Mucosa of descending colon (tissue), 3 donors: ENCODE data around the gene URB2. TPM values are rescaled to one million over a fixed set of nuclear protein-coding genes. Genes with fewer than 3 reads are reported as not detected.

Experiments
- ATAC-seq: fragments of 200-7000 bp; cut with Tn5 transposase; one replicate; pipeline ENCODE4 v1.9.1; 2020; ENCODE audit warnings: mild to moderate bottlenecking, moderate library complexity
- DNase-seq, 3 donors: peaks; one replicate each; pipeline ENCODE4 v3.0.0-alpha.2; 2020
- H3K36me3 ChIP-seq: fragments of 200-600 bp; one replicate; pipeline ENCODE4 v1.8.0; 2021; ENCODE audit warnings: low read depth, mild to moderate bottlenecking
- H3K4me1 ChIP-seq: fragments of 200-600 bp; one replicate; pipeline ENCODE4 v1.8.0; 2021; ENCODE audit warnings: low read depth, mild to moderate bottlenecking
- H3K4me3 ChIP-seq: fragments of 200-600 bp; one replicate; pipeline ENCODE4 v1.8.0; 2021; ENCODE audit warnings: mild to moderate bottlenecking
- H3K9me3 ChIP-seq: fragments of 200-600 bp; one replicate; pipeline ENCODE4 v1.8.0; 2021; ENCODE audit warnings: mild to moderate bottlenecking
- intact Hi-C, 2 donors: fragments of 100-400 bp; cut with DNase I in 1 of 2; cut with micrococcal nuclease in 1 of 2; formaldehyde crosslinking; loops; one replicate each; pipeline versions ENCODE4 v1.11.0 to v1.11.1; 2022; cut with DNase I, micrococcal nuclease
- total RNA-seq, 3 donors: library from RNA; stranded (reverse); fragmentation: NEBNext Ultra II Directional in 2 of 3; extraction: Animal tissue kit (Norgen Biotek cat#: 25700) in 2 of 3; gene quantifications; one replicate each; pipeline versions ENCODE4 v1.2.1 to v1.2.4, GENCODE V29; 2021 to 2023
- TF ChIP-seq, protein P1 (sequence below): fragments of 200-600 bp; IDR thresholded peaks from one replicate; pipeline ENCODE4 v1.8.0; 2022; ENCODE audit warnings: antibody characterized with exemption, mild to moderate bottlenecking
- donor health status: DM: no; HTN: no; CAD: no; lungs with moderate emphysema.
- donor health status: DM: no; HTN: no; CAD: no.
- donor health status: DM: no; HTN: yes; CAD: no.

The URB2 gene
- total RNA-seq, 3 donors from 2014 or later, result 5.5 to 8.3 (median 6.7) TPM

DNA sequence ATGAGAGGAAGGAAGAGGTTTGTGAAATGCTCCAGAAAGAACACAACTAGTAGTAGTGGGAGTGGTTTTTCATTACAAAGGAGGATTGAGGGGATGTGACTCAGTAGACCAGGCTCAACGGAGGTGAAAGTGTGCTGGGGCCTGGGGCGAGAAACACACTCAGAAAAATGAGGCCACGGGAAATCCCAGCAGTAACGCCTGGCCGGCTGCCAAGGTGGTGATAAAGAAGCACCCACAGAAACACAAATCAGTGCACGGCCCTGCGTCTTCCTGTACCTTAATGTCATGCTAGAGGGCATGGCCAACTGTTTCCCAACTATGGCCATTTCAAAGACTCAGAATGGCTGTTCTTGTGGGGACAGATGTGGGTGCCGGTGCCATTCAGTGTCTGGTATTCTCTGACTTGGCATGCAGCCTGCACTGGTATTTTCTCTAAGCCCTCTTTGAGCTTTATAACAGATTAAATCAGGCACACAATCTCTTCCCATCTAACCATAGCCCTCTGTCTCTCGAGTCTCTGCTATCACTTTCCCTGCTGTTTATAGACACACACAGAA, 38.2 kb downstream of the URB2 start:
- no peaks in the 10 kb centered on the region for H3K36me3 ChIP-seq
- H3K4me1 ChIP-seq, result no peaks in the 10 kb centered on the region
- DNase-seq, result peak in 2 of 3 donors; percentile 45 to 61
- no peak overlapping the region for H3K4me3 ChIP-seq
- no peak for ATAC-seq
- TF ChIP-seq, protein P1, sequence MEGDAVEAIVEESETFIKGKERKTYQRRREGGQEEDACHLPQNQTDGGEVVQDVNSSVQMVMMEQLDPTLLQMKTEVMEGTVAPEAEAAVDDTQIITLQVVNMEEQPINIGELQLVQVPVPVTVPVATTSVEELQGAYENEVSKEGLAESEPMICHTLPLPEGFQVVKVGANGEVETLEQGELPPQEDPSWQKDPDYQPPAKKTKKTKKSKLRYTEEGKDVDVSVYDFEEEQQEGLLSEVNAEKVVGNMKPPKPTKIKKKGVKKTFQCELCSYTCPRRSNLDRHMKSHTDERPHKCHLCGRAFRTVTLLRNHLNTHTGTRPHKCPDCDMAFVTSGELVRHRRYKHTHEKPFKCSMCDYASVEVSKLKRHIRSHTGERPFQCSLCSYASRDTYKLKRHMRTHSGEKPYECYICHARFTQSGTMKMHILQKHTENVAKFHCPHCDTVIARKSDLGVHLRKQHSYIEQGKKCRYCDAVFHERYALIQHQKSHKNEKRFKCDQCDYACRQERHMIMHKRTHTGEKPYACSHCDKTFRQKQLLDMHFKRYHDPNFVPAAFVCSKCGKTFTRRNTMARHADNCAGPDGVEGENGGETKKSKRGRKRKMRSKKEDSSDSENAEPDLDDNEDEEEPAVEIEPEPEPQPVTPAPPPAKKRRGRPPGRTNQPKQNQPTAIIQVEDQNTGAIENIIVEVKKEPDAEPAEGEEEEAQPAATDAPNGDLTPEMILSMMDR, result no peak
- intact Hi-C loops, result loop anchor here in 1 of 2 donors (5.0 kb wide), 1 partner anchor 648 kb away; no protein-coding TSS in a partner anchor
- no peaks in the 10 kb centered on the region for H3K9me3 ChIP-seq

- ATAC-seq (no peak), DNase-seq (no peak)
- Histone ChIP-seq H3K4me1 (no peaks in the 10 kb centered on the region), H3K36me3 (no peaks in the 10 kb centered on the region), H3K4me3 (no peak overlapping the region), H3K9me3 (no peaks in the 10 kb centered on the region)
- intact Hi-C loops, result no loop called here
- TF ChIP-seq, protein P1, result no peak
Observed at GRCh38 chr1:229665912-229666558, 40.0 kb downstream of the URB2 start.

DNA sequence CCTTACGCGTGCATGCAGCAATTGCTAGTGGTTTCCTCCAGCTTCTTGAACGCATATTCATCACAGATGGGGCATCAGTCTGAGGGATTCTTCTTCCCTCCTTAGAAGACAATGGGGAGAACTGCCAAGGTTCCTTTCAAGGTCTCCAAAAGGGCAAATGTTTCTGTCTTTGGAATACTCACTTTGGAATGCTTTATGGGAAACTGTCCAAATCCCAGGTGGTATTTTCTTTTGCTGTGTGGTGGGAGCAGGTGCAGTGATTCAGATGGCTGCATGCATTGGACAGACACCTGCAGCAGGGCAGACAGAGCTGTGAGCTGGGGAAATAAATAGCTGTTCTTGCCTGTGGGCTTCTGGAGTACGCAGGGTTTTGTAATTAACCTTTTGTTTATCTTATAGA, 40.5 kb downstream of the URB2 start:
- no peaks in the 10 kb centered on the region for H3K9me3 ChIP-seq
- intact Hi-C loops, result no loop called here
- TF ChIP-seq, protein P1, result no peak
- H3K36me3 ChIP-seq, result no peaks in the 10 kb centered on the region
- DNase-seq (no peak), ATAC-seq (no peak)
- H3K4me3 ChIP-seq, result no peak overlapping the region
- H3K4me1 ChIP-seq, result no peaks in the 10 kb centered on the region

- intact Hi-C loops, result no loop called here
- Histone ChIP-seq H3K36me3 (no peaks in the 10 kb centered on the region), H3K9me3 (no peaks in the 10 kb centered on the region), H3K4me1 (no peaks in the 10 kb centered on the region), H3K4me3 (no peak overlapping the region)
- DNase-seq (peak in 1 of 3 donors; percentile 22), ATAC-seq (peak; percentile 14)
- TF ChIP-seq, protein P1, result no peak
Observed at GRCh38 chr1:229669333-229669732, 43.3 kb downstream of the URB2 start.

DNA sequence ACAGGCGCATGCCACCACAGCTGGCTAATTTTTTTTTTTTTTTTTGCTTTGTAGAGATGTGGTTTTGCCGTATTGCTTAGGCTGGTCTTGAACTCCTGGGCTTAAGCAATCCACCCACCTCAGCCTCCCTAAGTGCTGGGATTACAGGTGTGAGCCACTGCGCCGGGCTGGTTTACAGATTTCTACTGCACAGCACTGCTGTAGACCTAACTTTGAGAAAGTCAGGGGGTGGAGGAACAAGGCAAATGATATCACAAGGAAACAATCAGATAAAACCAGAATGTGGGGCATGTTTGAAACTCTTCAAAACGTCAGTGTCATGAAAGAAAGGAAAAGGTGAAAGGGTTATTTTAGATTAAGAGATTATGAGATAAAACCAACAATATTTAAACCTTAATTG, 45.3 kb downstream of the URB2 start:
- Histone ChIP-seq H3K4me3 (no peak overlapping the region), H3K4me1 (no peaks in the 10 kb centered on the region), H3K36me3 (no peaks in the 10 kb centered on the region), H3K9me3 (no peaks in the 10 kb centered on the region)
- DNase-seq, result no peak
- intact Hi-C loops, result no loop called here
- no peak for ATAC-seq
- TF ChIP-seq, protein P1, result no peak
